HCT116 (cell line): ENCODE results near the gene DIP2C. TPM values are rescaled to one million over a fixed set of nuclear protein-coding genes. Genes with fewer than 3 reads are reported as not detected.

Experiments used
- ATAC-seq: fragments of 200-7000 bp; cut with Tn5 transposase; 2 replicates; pipeline ENCODE4 v1.9.1; 2020; ENCODE audit warnings: mild to moderate bottlenecking, moderate library complexity
- BruUV-seq: library from RNA; stranded (reverse); fragments of 400-500 nt; replicated peaks from 2 replicates; lab custom pipeline; 2021; lab: Mats Ljungman, UMichigan
- CTCF ChIA-PET: fragments of 300-600 bp; sonication (Branson Sonifier 250); formaldehyde crosslinking; loops from one replicate; lab custom pipeline; 2021; ENCODE audit warnings: antibody characterized with exemption; lab: Charles Lee
- POLR2A ChIA-PET: fragments of 300-600, 350-600 bp; sonication (Branson Sonifier 250); formaldehyde crosslinking; loops from one replicate; lab custom pipeline; 2021; ENCODE audit warnings: antibody characterized with exemption; lab: Charles Lee
- RAD21 ChIA-PET, 2 experiments: fragments of 300-600 bp; sonication (Branson Sonifier 250); formaldehyde crosslinking; loops; one replicate each; lab custom pipeline; 2023; ENCODE audit warnings: low total read pairs in 2 of 2; ENCODE audit not compliant: uncharacterized antibody in 2 of 2, unreplicated experiment in 2 of 2, low non-redundant PET in 1 of 2; lab: Charles Lee
- DNase-seq: peaks from one replicate; pipeline ENCODE4 v3.0.0-alpha.2; 2010; ENCODE audit warnings: low read depth, low spot score
- H2AFZ ChIP-seq: fragments of 200-600 bp; shearing (Covaris generic), sonication (generic); 2 replicates; pipeline ENCODE4 v1.6.1; 2017; ENCODE audit warnings: low read depth, mixed run types, mixed read lengths, antibody characterized with exemption, low read length; ENCODE audit not compliant: poor library complexity, severe bottlenecking
- H3K27ac ChIP-seq: 2 replicates; pipeline ENCODE4 v1.5.1; 2012; ENCODE audit warnings: low read depth, low read length
- H3K27me3 ChIP-seq: fragments of 200-600 bp; sonication (generic); 2 replicates; pipeline ENCODE4 v1.6.1; 2016; ENCODE audit warnings: mixed run types, low read length, mixed read lengths; ENCODE audit not compliant: insufficient read depth
- H3K36me3 ChIP-seq, 2 experiments: fragments of 200-500 bp in 1 of 2; fragments of 200-600 bp in 1 of 2; sonication (Bioruptor generic) in 1 of 2; sonication (generic) in 1 of 2; 2 replicates each; pipeline versions ENCODE4 v1.5.1 to v1.6.1; 2014 to 2016; ENCODE audit warnings: low read length in 2 of 2, inconsistent platforms in 1 of 2, mixed read lengths in 1 of 2, mixed run types in 1 of 2; ENCODE audit not compliant: insufficient read depth in 2 of 2, control insufficient read depth in 1 of 2
- H3K4me1 ChIP-seq, 2 experiments: fragments of 200-600 bp in 1 of 2; sonication (generic) in 1 of 2; 2 replicates each; pipeline versions ENCODE4 v1.5.1 to v1.6.1; 2012 to 2017; ENCODE audit warnings: low read length in 2 of 2, inconsistent platforms in 1 of 2, mild to moderate bottlenecking in 1 of 2, mixed read lengths in 1 of 2, mixed run types in 1 of 2, moderate library complexity in 1 of 2; ENCODE audit not compliant: insufficient read depth in 2 of 2, control insufficient read depth in 1 of 2
- H3K4me2 ChIP-seq: fragments of 200-600 bp; sonication (generic); 2 replicates; pipeline ENCODE4 v1.6.1; 2017; ENCODE audit warnings: mixed run types, low read length, mixed read lengths
- H3K4me3 ChIP-seq, 2 experiments: fragments of 200-600 bp in 1 of 2; sonication (generic) in 1 of 2; replicated peaks in 1 of 2; 2 replicates each; pipeline ENCODE4 v1.5.1; 2011 to 2016; ENCODE audit warnings: low read length in 2 of 2, control low read depth in 1 of 2, low read depth in 1 of 2, mild to moderate bottlenecking in 1 of 2, mixed read lengths in 1 of 2, mixed run types in 1 of 2
- H3K79me2 ChIP-seq: fragments of 200-600 bp; sonication (generic); 2 replicates; pipeline ENCODE4 v1.6.1; 2017; ENCODE audit warnings: mild to moderate bottlenecking, mixed run types, low read length, moderate library complexity, mixed read lengths; ENCODE audit not compliant: insufficient read depth
- H3K9ac ChIP-seq: fragments of 200-600 bp; sonication (generic); 2 replicates; pipeline ENCODE4 v1.6.1; 2016; ENCODE audit warnings: low read length, mixed read lengths
- H3K9me2 ChIP-seq: fragments of 200-600 bp; sonication (generic), shearing (Covaris generic); 2 replicates; pipeline ENCODE4 v1.6.1; 2017; ENCODE audit warnings: mixed run types, mild to moderate bottlenecking, moderate library complexity; ENCODE audit not compliant: insufficient read depth
- H3K9me3 ChIP-seq, 2 experiments: fragments of 200-500 bp in 1 of 2; fragments of 200-600 bp in 1 of 2; sonication (Bioruptor generic) in 1 of 2; sonication (generic) in 1 of 2; 2 replicates each; pipeline ENCODE4 v1.6.1; 2014 to 2017; ENCODE audit warnings: low read length in 2 of 2, mixed read lengths in 2 of 2, inconsistent platforms in 1 of 2, low read depth in 1 of 2, mild to moderate bottlenecking in 1 of 2, mixed run types in 1 of 2, moderate library complexity in 1 of 2; ENCODE audit not compliant: control insufficient read depth in 1 of 2, insufficient read depth in 1 of 2
- H4K20me1 ChIP-seq: fragments of 200-600 bp; sonication (generic), shearing (Covaris generic); 2 replicates; pipeline ENCODE4 v1.6.1; 2017; ENCODE audit warnings: mixed run types, mild to moderate bottlenecking, moderate library complexity; ENCODE audit not compliant: insufficient read depth
- ATF3 ChIP-seq: IDR thresholded peaks from 2 replicates; pipeline ENCODE4 v1.6.1; 2012
- CBX3 ChIP-seq: IDR thresholded peaks from 2 replicates; pipeline ENCODE4 v1.6.1; 2012; ENCODE audit warnings: low read depth
- CEBPB ChIP-seq: IDR thresholded peaks from 2 replicates; pipeline ENCODE4 v1.6.1; 2012; ENCODE audit warnings: low read depth
- CTCF ChIP-seq, 3 experiments: fragments of 200-600 bp in 1 of 3; sonication (generic) in 1 of 3; IDR thresholded peaks in 2 of 3; conservative IDR thresholded peaks in 1 of 3; 2 replicates each; pipeline ENCODE4 v1.5.1; 2012 to 2017; ENCODE audit warnings: low read depth in 2 of 3, low read length in 2 of 3, antibody characterized with exemption in 1 of 3, borderline replicate concordance in 1 of 3, control low read depth in 1 of 3, mild to moderate bottlenecking in 1 of 3, mixed read lengths in 1 of 3, mixed run types in 1 of 3, moderate library complexity in 1 of 3; ENCODE audit not compliant: insufficient read depth in 1 of 3
- ELF1 ChIP-seq: IDR thresholded peaks from 2 replicates; pipeline ENCODE4 v1.6.1; 2012; ENCODE audit warnings: low read depth, borderline replicate concordance
- EZH2 ChIP-seq: fragments of 200-600 bp; sonication (generic); IDR thresholded peaks from 2 replicates; pipeline ENCODE4 v1.6.1; 2017; ENCODE audit warnings: antibody characterized with exemption, mixed run types
- FOSL1 ChIP-seq: IDR thresholded peaks from 2 replicates; pipeline ENCODE4 v1.6.1; 2012; ENCODE audit warnings: low read depth
- POLR2A ChIP-seq: IDR thresholded peaks from 2 replicates; pipeline ENCODE4 v1.7.0; 2011; ENCODE audit warnings: borderline replicate concordance; ENCODE audit not compliant: insufficient read depth, insufficient read length; ENCODE audit errors: extremely low read depth
- POLR2AphosphoS5 ChIP-seq: IDR thresholded peaks from 2 replicates; pipeline ENCODE4 v1.6.1; 2011; ENCODE audit warnings: mild to moderate bottlenecking, low read depth, low read length, moderate library complexity
- RAD21 ChIP-seq: IDR thresholded peaks from 2 replicates; pipeline ENCODE4 v1.6.1; 2012; ENCODE audit warnings: low read depth, mild to moderate bottlenecking
- SIN3A ChIP-seq: IDR thresholded peaks from 2 replicates; pipeline ENCODE4 v1.6.1; 2012; ENCODE audit warnings: low read depth
- SRF ChIP-seq: IDR thresholded peaks from 2 replicates; pipeline ENCODE4 v1.6.1; 2012; ENCODE audit warnings: low read depth
- ZNF274 ChIP-seq: fragments of 200-500 bp; sonication (Bioruptor generic); IDR thresholded peaks from 2 replicates; pipeline ENCODE4 v1.6.1; 2014; ENCODE audit warnings: mild to moderate bottlenecking, low read depth, low read length, inconsistent platforms
- intact Hi-C: fragments of 100-400 bp; cut with micrococcal nuclease; formaldehyde crosslinking; loops from 2 replicates; pipeline ENCODE4 v1.10.0; 2022
- total RNA-seq: library from RNA; stranded (reverse); gene quantifications from one replicate; pipeline ENCODE4 v1.2.1, GENCODE V29; 2021; ENCODE audit not compliant: unreplicated experiment
- TF ChIP-seq, protein P1 (sequence below): IDR thresholded peaks from 2 replicates; pipeline ENCODE4 v1.6.1; 2012

The DIP2C gene
- total RNA-seq, 1 experiment from 2014 or later, result 15.4 TPM

- ATAC-seq (no peak), DNase-seq (no peak)
- Histone ChIP-seq H2AFZ (no peak overlapping the region), H3K36me3 (peaks cover 0 to 9% of the 10 kb centered on the region in 2 experiments; a peak in 1 of 4 replicates), H4K20me1 (no peaks in the 10 kb centered on the region), H3K4me3 (no peak overlapping the region), H3K9me3 (no peaks in the 10 kb centered on the region), H3K27ac (no peak overlapping the region), H3K9me2 (no peaks in the 10 kb centered on the region), H3K79me2 (no peaks in the 10 kb centered on the region), H3K27me3 (no peaks in the 10 kb centered on the region), H3K4me1 (no peaks in the 10 kb centered on the region), H3K4me2 (no peak overlapping the region), H3K9ac (no peak overlapping the region)
- no peak for TF ChIP-seq POLR2A
- no TSS peak for BruUV-seq
- CTCF ChIA-PET, result no interaction called here
- RAD21 ChIA-PET, result no interaction called here
- intact Hi-C loops, result no loop called here
- POLR2A ChIA-PET, result no interaction called here
Measured at GRCh38 chr10:383519-383918, 305.9 kb downstream of the DIP2C start.

GRCh38 chr10:381805-382204 is 307.7 kb downstream of the DIP2C start:
- ATAC-seq (no peak), DNase-seq (no peak)
- ChIA-PET RAD21 (no interaction called here), POLR2A (no interaction called here), CTCF (no interaction called here)
- Histone ChIP-seq H3K79me2 (no peaks in the 10 kb centered on the region), H3K9me2 (no peaks in the 10 kb centered on the region), H3K9ac (no peak overlapping the region), H4K20me1 (no peaks in the 10 kb centered on the region), H3K4me2 (no peak overlapping the region), H3K4me3 (no peak overlapping the region), H2AFZ (no peak overlapping the region), H3K9me3 (no peaks in the 10 kb centered on the region), H3K4me1 (no peaks in the 10 kb centered on the region), H3K27me3 (no peaks in the 10 kb centered on the region), H3K27ac (no peak overlapping the region), H3K36me3 (peaks cover 0 to 9% of the 10 kb centered on the region in 2 experiments; a peak in 1 of 4 replicates)
- intact Hi-C loops, result no loop called here
- TF ChIP-seq, protein P1, sequence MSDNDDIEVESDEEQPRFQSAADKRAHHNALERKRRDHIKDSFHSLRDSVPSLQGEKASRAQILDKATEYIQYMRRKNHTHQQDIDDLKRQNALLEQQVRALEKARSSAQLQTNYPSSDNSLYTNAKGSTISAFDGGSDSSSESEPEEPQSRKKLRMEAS, result no peak
- BruUV-seq, result no TSS peak

- ATAC-seq, result no peak
- no peak for DNase-seq
- POLR2A ChIA-PET, result no interaction called here
- TF ChIP-seq CTCF (IDR thresholded peaks at IDR 0.05 in 2 of 3, conservative IDR thresholded peaks at IDR 0.05 in 1 of 3; ENCODE audit: borderline replicate concordance in 1 of 3, insufficient read depth in 1 of 3, low read depth in 2 of 3, low read length in 2 of 3) (no peak), SRF (no peak), EZH2 (no peak), FOSL1 (no peak), POLR2AphosphoS5 (no peak), ATF3 (no peak), CBX3 (no peak), SIN3A (no peak), ELF1 (no peak), ZNF274 (no peak), RAD21 (no peak), CEBPB (no peak)
Measured at GRCh38 chr10:381346-381745, 308.1 kb downstream of the DIP2C start.

More at GRCh38 chr10:381346-381745, 308.1 kb downstream of the DIP2C start:
- BruUV-seq, result no TSS peak
- no peak overlapping the region for H3K4me3 ChIP-seq
- H3K4me2 ChIP-seq, result no peak overlapping the region
- H3K79me2 ChIP-seq, result no peaks in the 10 kb centered on the region
- H3K36me3 ChIP-seq, result peaks cover 0 to 9% of the 10 kb centered on the region in 2 experiments; a peak in 1 of 4 replicates
- CTCF ChIA-PET, result no interaction called here
- no peaks in the 10 kb centered on the region for H3K4me1 ChIP-seq
- H3K27me3 ChIP-seq, result no peaks in the 10 kb centered on the region
- RAD21 ChIA-PET, result no interaction called here
- no peak overlapping the region for H3K9ac ChIP-seq
- H4K20me1 ChIP-seq, result no peaks in the 10 kb centered on the region
- H2AFZ ChIP-seq, result no peak overlapping the region
- H3K9me3 ChIP-seq, result no peaks in the 10 kb centered on the region
- no peak overlapping the region for H3K27ac ChIP-seq
- no peaks in the 10 kb centered on the region for H3K9me2 ChIP-seq
- intact Hi-C loops, result no loop called here
